ENCODE results near the gene STUB1.

STUB1 gene

GRCh38 chr16:725463-726187 is 45.4 kb downstream of the STUB1 start:
- no peak for DNase-seq (ENCODE audit: low read depth)

GRCh38 chr16:726188-726437 is 45.9 kb downstream of the STUB1 start:
- DNase-seq (ENCODE audit: low read depth), result no peak

- no peak for DNase-seq (ENCODE audit: low read depth)
Measured at GRCh38 chr16:726438-727290, 46.5 kb downstream of the STUB1 start, which contains the start of the genes CCDC78 and HAGHL. CCDC78 (minus strand) TSS chr16:726443; CDS start chr16:726367, 76 bp downstream. HAGHL (plus strand) TSS chr16:727106; CDS start chr16:727510, 404 bp downstream.

- DNase-seq (ENCODE audit: low read depth), result no peak
Measured at GRCh38 chr16:727291-727977, 47.2 kb downstream of the STUB1 start.

- DNase-seq (ENCODE audit: low read depth), result no peak
Measured at GRCh38 chr16:728131-728889, 48.1 kb downstream of the STUB1 start.

- no peak for DNase-seq (ENCODE audit: low read depth)
Measured at GRCh38 chr16:728890-729744, 48.9 kb downstream of the STUB1 start.

GRCh38 chr16:729768-730665 is 49.8 kb downstream of the STUB1 start:
- DNase-seq (ENCODE audit: low read depth), result no peak

- no peak for DNase-seq (ENCODE audit: low read depth)
Measured at GRCh38 chr16:730666-731509, 50.7 kb downstream of the STUB1 start.

GRCh38 chr16:732332-732731 is 52.1 kb downstream of the STUB1 start:
- DNase-seq (ENCODE audit: low read depth), result no peak

All from GM04503 (cell line).